Ovary (tissue), 3 donors: ENCODE measurements around the gene PAK3.

Experiments used
- EP300 ChIP-seq: sonication (generic); formaldehyde crosslinking; IDR thresholded peaks from one replicate; pipeline ENCODE4 v1.6.1; 2017; ENCODE audit warnings: antibody characterized with exemption
- POLR2A ChIP-seq: fragments of 450-650 bp; IDR thresholded peaks from one replicate; pipeline ENCODE4 v1.6.1; 2017; ENCODE audit warnings: antibody characterized with exemption, mild to moderate bottlenecking, moderate library complexity
- TF ChIP-seq, protein P1 (sequence below), 3 donors: fragments of 450-650 bp in 2 of 3; fragments of 200-600 bp in 1 of 3; IDR thresholded peaks; one replicate each; pipeline versions ENCODE4 v1.5.1 to v1.8.0; 2016 to 2022; ENCODE audit warnings: antibody characterized with exemption in 3 of 3, mild to moderate bottlenecking in 1 of 3
- donor health status: DM: no; HTN: no; CAD: no.

DNA sequence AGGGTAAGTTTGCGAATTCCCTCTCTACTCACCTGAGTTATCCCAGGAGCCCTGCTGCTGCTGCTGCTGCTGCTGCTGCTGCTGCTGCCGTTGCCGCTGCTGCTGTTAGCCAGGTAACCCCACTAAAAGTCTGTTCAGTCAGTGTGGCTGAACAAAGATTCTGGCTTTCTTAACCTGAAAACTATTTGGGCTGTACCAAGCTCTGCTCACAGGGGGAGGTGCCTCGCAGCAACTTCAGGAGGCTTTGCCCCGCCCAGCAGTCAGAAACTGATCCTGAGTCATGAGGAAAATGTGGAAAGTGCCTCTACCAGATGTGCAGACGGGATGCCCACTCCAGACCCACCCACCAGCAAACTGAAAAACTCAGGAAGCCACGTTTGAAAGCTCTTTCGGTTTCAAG lies 174.3 kb downstream of the PAK3 start, which contains the start of gene CAPN6:
- TF ChIP-seq, protein P1, sequence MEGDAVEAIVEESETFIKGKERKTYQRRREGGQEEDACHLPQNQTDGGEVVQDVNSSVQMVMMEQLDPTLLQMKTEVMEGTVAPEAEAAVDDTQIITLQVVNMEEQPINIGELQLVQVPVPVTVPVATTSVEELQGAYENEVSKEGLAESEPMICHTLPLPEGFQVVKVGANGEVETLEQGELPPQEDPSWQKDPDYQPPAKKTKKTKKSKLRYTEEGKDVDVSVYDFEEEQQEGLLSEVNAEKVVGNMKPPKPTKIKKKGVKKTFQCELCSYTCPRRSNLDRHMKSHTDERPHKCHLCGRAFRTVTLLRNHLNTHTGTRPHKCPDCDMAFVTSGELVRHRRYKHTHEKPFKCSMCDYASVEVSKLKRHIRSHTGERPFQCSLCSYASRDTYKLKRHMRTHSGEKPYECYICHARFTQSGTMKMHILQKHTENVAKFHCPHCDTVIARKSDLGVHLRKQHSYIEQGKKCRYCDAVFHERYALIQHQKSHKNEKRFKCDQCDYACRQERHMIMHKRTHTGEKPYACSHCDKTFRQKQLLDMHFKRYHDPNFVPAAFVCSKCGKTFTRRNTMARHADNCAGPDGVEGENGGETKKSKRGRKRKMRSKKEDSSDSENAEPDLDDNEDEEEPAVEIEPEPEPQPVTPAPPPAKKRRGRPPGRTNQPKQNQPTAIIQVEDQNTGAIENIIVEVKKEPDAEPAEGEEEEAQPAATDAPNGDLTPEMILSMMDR (IDR thresholded peaks at IDR 0.05): no peak
- no peak for TF ChIP-seq EP300
- TF ChIP-seq POLR2A: no peak
